NCI-H510A (cell line): ENCODE data around the gene SIVA1.
A peak's percentile ranks its signal among the peaks of the same experiment; 100 is the strongest.

Experiments used
- DNase-seq: peaks from one replicate; lab custom pipeline; 2025; lab: John Stamatoyannopoulos, UW

Gene SIVA1

GRCh38 chr14:104751539-104752422 is 1.2 kb upstream of the SIVA1 start:
- peak; percentile 39 for DNase-seq

GRCh38 chr14:104752423-104752734 is 568 bp upstream of the SIVA1 start:
- DNase-seq = no peak

GRCh38 chr14:104753528-104754212 is 723 bp downstream of the SIVA1 start:
- DNase-seq = no peak

GRCh38 chr14:104754213-104754851 is 1.4 kb downstream of the SIVA1 start:
- DNase-seq = no peak

- no peak for DNase-seq
These were observed 2.7 kb downstream of the SIVA1 start for GRCh38 chr14:104755621-104756020.

GRCh38 chr14:104756477-104757237 is 3.7 kb downstream of the SIVA1 start:
- DNase-seq = no peak

- no peak for DNase-seq
These were observed 4.3 kb downstream of the SIVA1 start for GRCh38 chr14:104757238-104757585.

- no peak for DNase-seq
These were observed 4.9 kb downstream of the SIVA1 start for GRCh38 chr14:104757681-104758392.

- no peak for DNase-seq
These were observed 6.3 kb downstream of the SIVA1 start for GRCh38 chr14:104758981-104759969.

- no peak for DNase-seq
These were observed 12.6 kb downstream of the SIVA1 start for GRCh38 chr14:104765517-104765916.

- no peak for DNase-seq
These were observed 13.4 kb downstream of the SIVA1 start for GRCh38 chr14:104766256-104766862.

- no peak for DNase-seq
These were observed 14.1 kb downstream of the SIVA1 start for GRCh38 chr14:104766863-104767633.

- no peak for DNase-seq
These were observed 14.6 kb downstream of the SIVA1 start for GRCh38 chr14:104767634-104767918.

GRCh38 chr14:104768437-104769323 is 15.7 kb downstream of the SIVA1 start:
- peak; percentile 57 for DNase-seq

GRCh38 chr14:104769324-104770071 is 16.6 kb downstream of the SIVA1 start:
- no peak for DNase-seq

- DNase-seq = no peak
These were observed 17.2 kb downstream of the SIVA1 start for GRCh38 chr14:104770072-104770579.

- DNase-seq = no peak
These were observed 17.9 kb downstream of the SIVA1 start for GRCh38 chr14:104770851-104771272.
